Liver (tissue), 9 donors: ENCODE measurements around the gene PRPS1L1. TPM values are rescaled to one million over a fixed set of nuclear protein-coding genes. Genes with fewer than 3 reads are reported as not detected.

Experiments used
- DNase-seq: peaks from one replicate; pipeline ENCODE4 v3.0.0-alpha.2; 2017; ENCODE audit warnings: low spot score
- H3K27ac ChIP-seq, 2 donors: one replicate each; pipeline ENCODE4 v1.7.0; 2013; ENCODE audit warnings: inconsistent platforms in 2 of 2, low read length in 2 of 2, control low read depth in 1 of 2, low read depth in 1 of 2, mild to moderate bottlenecking in 1 of 2
- H3K27me3 ChIP-seq, 4 donors: one replicate each; pipeline versions ENCODE4 v1.6.1 to v1.7.0; 2013; ENCODE audit warnings: low read length in 3 of 4, inconsistent platforms in 1 of 4, mild to moderate bottlenecking in 1 of 4, moderate library complexity in 1 of 4; ENCODE audit not compliant: control insufficient read depth in 4 of 4, insufficient read depth in 4 of 4
- H3K36me3 ChIP-seq, 4 donors: one replicate each; pipeline versions ENCODE4 v1.6.1 to v1.7.0; 2013; ENCODE audit warnings: low read length in 3 of 4, mild to moderate bottlenecking in 3 of 4, low read depth in 1 of 4, moderate library complexity in 1 of 4; ENCODE audit not compliant: control insufficient read depth in 4 of 4, insufficient read depth in 3 of 4
- H3K4me1 ChIP-seq, 4 donors: one replicate each; pipeline versions ENCODE4 v1.6.1 to v1.7.0; 2013; ENCODE audit warnings: low read length in 3 of 4, mild to moderate bottlenecking in 3 of 4, moderate library complexity in 1 of 4; ENCODE audit not compliant: control insufficient read depth in 4 of 4, insufficient read depth in 4 of 4
- H3K4me3 ChIP-seq, 3 donors: one replicate each; pipeline versions ENCODE4 v1.6.1 to v1.7.0; 2013; ENCODE audit warnings: low read length in 3 of 3, control low read depth in 1 of 3, low read depth in 1 of 3, mild to moderate bottlenecking in 1 of 3
- H3K9ac ChIP-seq, 2 donors: one replicate each; pipeline ENCODE4 v1.7.0; 2013; ENCODE audit warnings: low read length in 2 of 2, mild to moderate bottlenecking in 2 of 2, moderate library complexity in 2 of 2, control low read depth in 1 of 2, low read depth in 1 of 2
- H3K9me3 ChIP-seq, 4 donors: one replicate each; pipeline versions ENCODE4 v1.6.1 to v1.7.0; 2013; ENCODE audit warnings: low read length in 3 of 4; ENCODE audit not compliant: control insufficient read depth in 4 of 4
- ATF3 ChIP-seq: IDR thresholded peaks from 2 replicates; pipeline ENCODE4 v1.6.1; 2016; ENCODE audit warnings: antibody characterized with exemption
- FOXA1 ChIP-seq: IDR thresholded peaks from 2 replicates; pipeline ENCODE4 v1.6.1; 2016; ENCODE audit warnings: antibody characterized with exemption
- HNF4A ChIP-seq, 2 donors: conservative IDR thresholded peaks; 2 replicates each; pipeline ENCODE4 v1.6.1; 2016; ENCODE audit warnings: antibody characterized with exemption in 2 of 2, mild to moderate bottlenecking in 2 of 2
- HNF4G ChIP-seq: IDR thresholded peaks from 2 replicates; pipeline ENCODE4 v1.6.1; 2016; ENCODE audit warnings: antibody characterized with exemption
- JUND ChIP-seq, 2 donors: IDR thresholded peaks; 2 replicates each; pipeline ENCODE4 v1.6.1; 2016; ENCODE audit warnings: antibody characterized with exemption in 2 of 2
- NR2F2 ChIP-seq: IDR thresholded peaks from 2 replicates; pipeline ENCODE4 v1.6.1; 2016; ENCODE audit warnings: antibody characterized with exemption
- RAD21 ChIP-seq, 2 donors: IDR thresholded peaks; 2 replicates each; pipeline ENCODE4 v1.6.1; 2016; ENCODE audit warnings: antibody characterized with exemption in 2 of 2, mild to moderate bottlenecking in 2 of 2
- REST ChIP-seq: IDR thresholded peaks from 2 replicates; pipeline ENCODE4 v1.6.1; 2016; ENCODE audit warnings: antibody characterized with exemption, mild to moderate bottlenecking
- RXRA ChIP-seq, 2 donors: IDR thresholded peaks; 2 replicates each; pipeline ENCODE4 v1.6.1; 2017 to 2018; ENCODE audit warnings: antibody characterized with exemption in 2 of 2, mild to moderate bottlenecking in 1 of 2
- SP1 ChIP-seq: IDR thresholded peaks from 2 replicates; pipeline ENCODE4 v1.6.1; 2018; ENCODE audit warnings: antibody characterized with exemption, mild to moderate bottlenecking
- TAF1 ChIP-seq: conservative IDR thresholded peaks from 2 replicates; pipeline ENCODE4 v1.6.1; 2016; ENCODE audit warnings: antibody characterized with exemption, mild to moderate bottlenecking
- YY1 ChIP-seq: IDR thresholded peaks from 2 replicates; pipeline ENCODE4 v1.6.1; 2016; ENCODE audit warnings: antibody characterized with exemption, mild to moderate bottlenecking
- WGBS: extraction: QIAGEN DNeasy Blood & Tissue Kit; methylation state at CpG from one replicate; pipeline ENCODE4 v1.1.7; 2013; 5-methylcytosine and 5-hydroxymethylcytosine counted together
- polyA plus RNA-seq, 2 donors: library from polyadenylated mRNA; stranded (reverse) in 1 of 2; unstranded in 1 of 2; fragments of 200-250 nt in 1 of 2; fragments of >200 nt in 1 of 2; fragmentation: Nextera tagmentation in 1 of 2; extraction: Ambion mirVana in 1 of 2; gene quantifications; one replicate each; pipeline versions ENCODE4 v1.2.1 to v1.2.3, GENCODE V29; 2013 to 2015
- total RNA-seq, 2 donors: library from RNA; depleted of rRNA; stranded (reverse); fragments of >200 nt; gene quantifications; one replicate each; pipeline ENCODE4 v1.2.3, GENCODE V29; 2014
- TF ChIP-seq, protein P1 (sequence below): fragments of 150-350 bp; IDR thresholded peaks from 2 replicates; pipeline ENCODE4 v1.5.1; 2017; ENCODE audit warnings: improper control_type of control experiment, low read depth, low read length; ENCODE audit not compliant: missing input control
- TF ChIP-seq, protein P2 (sequence below): IDR thresholded peaks from 2 replicates; pipeline ENCODE4 v1.6.1; 2016; ENCODE audit warnings: antibody characterized with exemption
- TF ChIP-seq, protein P3 (sequence below): IDR thresholded peaks from 2 replicates; pipeline ENCODE4 v1.6.1; 2016; ENCODE audit warnings: antibody characterized with exemption
- donor health status: healthy.
- donor health status: healthy.
- donor health status: healthy.
- donor health status: healthy.
- donor health status: healthy.

The PRPS1L1 gene
- total and polyA plus RNA-seq, 4 donors = not detected

DNA sequence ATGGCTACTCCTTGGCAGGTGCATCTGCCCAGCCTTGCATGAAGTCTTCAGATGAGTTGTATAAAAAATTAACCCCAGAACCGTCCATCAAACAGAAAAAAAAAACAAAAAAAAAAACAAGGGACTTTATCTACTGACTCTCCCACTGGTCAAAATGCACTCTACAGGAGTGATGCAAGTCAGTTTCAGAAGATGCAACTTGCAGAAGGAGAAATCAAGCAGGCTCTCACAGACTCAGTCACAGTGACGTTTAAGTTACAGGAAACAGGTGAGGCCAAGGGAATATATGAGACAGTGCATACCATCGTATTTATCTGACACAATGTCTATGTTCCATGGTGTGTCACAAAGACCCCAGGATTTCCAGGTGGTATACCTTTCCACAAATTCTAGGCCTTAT lies 17.5 kb upstream of the PRPS1L1 start:
- DNase-seq = no peak
- H3K4me3 ChIP-seq = no peak overlapping the region
- no peaks in the 10 kb centered on the region for H3K36me3 ChIP-seq
- H3K27ac ChIP-seq = no peak overlapping the region
- WGBS = 75% methylated on average over 3 of the region's 3 CpGs
- H3K9me3 ChIP-seq = no peaks in the 10 kb centered on the region
- H3K27me3 ChIP-seq = no peaks in the 10 kb centered on the region
- no peaks in the 10 kb centered on the region for H3K4me1 ChIP-seq
- no peak overlapping the region for H3K9ac ChIP-seq
- TF ChIP-seq JUND (IDR thresholded peaks at IDR 0.05) (no peak), RXRA (IDR thresholded peaks at IDR 0.05) (no peak), FOXA1 (no peak), SP1 (no peak), RAD21 (IDR thresholded peaks at IDR 0.05) (no peak), TAF1 (no peak), HNF4G (no peak), NR2F2 (no peak), REST (no peak), HNF4A (conservative IDR thresholded peaks at IDR 0.05) (no peak), YY1 (no peak)
- TF ChIP-seq, protein P1, sequence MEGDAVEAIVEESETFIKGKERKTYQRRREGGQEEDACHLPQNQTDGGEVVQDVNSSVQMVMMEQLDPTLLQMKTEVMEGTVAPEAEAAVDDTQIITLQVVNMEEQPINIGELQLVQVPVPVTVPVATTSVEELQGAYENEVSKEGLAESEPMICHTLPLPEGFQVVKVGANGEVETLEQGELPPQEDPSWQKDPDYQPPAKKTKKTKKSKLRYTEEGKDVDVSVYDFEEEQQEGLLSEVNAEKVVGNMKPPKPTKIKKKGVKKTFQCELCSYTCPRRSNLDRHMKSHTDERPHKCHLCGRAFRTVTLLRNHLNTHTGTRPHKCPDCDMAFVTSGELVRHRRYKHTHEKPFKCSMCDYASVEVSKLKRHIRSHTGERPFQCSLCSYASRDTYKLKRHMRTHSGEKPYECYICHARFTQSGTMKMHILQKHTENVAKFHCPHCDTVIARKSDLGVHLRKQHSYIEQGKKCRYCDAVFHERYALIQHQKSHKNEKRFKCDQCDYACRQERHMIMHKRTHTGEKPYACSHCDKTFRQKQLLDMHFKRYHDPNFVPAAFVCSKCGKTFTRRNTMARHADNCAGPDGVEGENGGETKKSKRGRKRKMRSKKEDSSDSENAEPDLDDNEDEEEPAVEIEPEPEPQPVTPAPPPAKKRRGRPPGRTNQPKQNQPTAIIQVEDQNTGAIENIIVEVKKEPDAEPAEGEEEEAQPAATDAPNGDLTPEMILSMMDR = no peak
- TF ChIP-seq, protein P2, sequence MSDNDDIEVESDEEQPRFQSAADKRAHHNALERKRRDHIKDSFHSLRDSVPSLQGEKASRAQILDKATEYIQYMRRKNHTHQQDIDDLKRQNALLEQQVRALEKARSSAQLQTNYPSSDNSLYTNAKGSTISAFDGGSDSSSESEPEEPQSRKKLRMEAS = no peak
- TF ChIP-seq, protein P3, sequence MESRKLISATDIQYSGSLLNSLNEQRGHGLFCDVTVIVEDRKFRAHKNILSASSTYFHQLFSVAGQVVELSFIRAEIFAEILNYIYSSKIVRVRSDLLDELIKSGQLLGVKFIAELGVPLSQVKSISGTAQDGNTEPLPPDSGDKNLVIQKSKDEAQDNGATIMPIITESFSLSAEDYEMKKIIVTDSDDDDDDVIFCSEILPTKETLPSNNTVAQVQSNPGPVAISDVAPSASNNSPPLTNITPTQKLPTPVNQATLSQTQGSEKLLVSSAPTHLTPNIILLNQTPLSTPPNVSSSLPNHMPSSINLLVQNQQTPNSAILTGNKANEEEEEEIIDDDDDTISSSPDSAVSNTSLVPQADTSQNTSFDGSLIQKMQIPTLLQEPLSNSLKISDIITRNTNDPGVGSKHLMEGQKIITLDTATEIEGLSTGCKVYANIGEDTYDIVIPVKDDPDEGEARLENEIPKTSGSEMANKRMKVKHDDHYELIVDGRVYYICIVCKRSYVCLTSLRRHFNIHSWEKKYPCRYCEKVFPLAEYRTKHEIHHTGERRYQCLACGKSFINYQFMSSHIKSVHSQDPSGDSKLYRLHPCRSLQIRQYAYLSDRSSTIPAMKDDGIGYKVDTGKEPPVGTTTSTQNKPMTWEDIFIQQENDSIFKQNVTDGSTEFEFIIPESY = no peak

- Histone ChIP-seq H3K27ac (no peak overlapping the region), H3K4me1 (no peaks in the 10 kb centered on the region), H3K4me3 (no peak overlapping the region), H3K9me3 (no peaks in the 10 kb centered on the region), H3K36me3 (no peaks in the 10 kb centered on the region), H3K27me3 (no peaks in the 10 kb centered on the region), H3K9ac (no peak overlapping the region)
- no peak for DNase-seq
- TF ChIP-seq FOXA1 = no peak
- TF ChIP-seq JUND (IDR thresholded peaks at IDR 0.05) = no peak
- TF ChIP-seq ATF3 = no peak
- TF ChIP-seq, protein P3 = no peak
- TF ChIP-seq, protein P2 = no peak
- no peak for TF ChIP-seq RAD21 (IDR thresholded peaks at IDR 0.05)
- no peak for TF ChIP-seq RXRA (IDR thresholded peaks at IDR 0.05)
- TF ChIP-seq, protein P1 = no peak
- no peak for TF ChIP-seq REST
- no peak for TF ChIP-seq NR2F2
- TF ChIP-seq SP1 = no peak
These were observed 13.5 kb upstream of the PRPS1L1 start for GRCh38 chr7:18041191-18041590.
